Natural killer cell (primary cell): Measurements from ENCODE around the gene RFX2. TPM values are rescaled to one million over a fixed set of nuclear protein-coding genes. Genes with fewer than 3 reads are reported as not detected.

ENCODE experiments used
- ATAC-seq, 3 donors: fragments of 150-1000 bp in 2 of 3; fragments of 200-7000 bp in 1 of 3; cut with Tn5 transposase; 1 replicate in 1 of 3; 2 replicates in 2 of 3; pipeline ENCODE4 v1.10.0; 2021; ENCODE audit warnings: mild to moderate bottlenecking in 2 of 3, moderate library complexity in 2 of 3
- DNase-seq, 2 donors: peaks; one replicate each; pipeline versions ENCODE4 v3.0.0 to v3.0.0-alpha.2; 2013 to 2021; ENCODE audit warnings: mixed read lengths in 1 of 2
- H3K27ac ChIP-seq: one replicate; pipeline ENCODE4 v1.5.1; 2013; ENCODE audit warnings: mild to moderate bottlenecking, low read length
- H3K27me3 ChIP-seq: one replicate; pipeline ENCODE4 v1.6.1; 2013; ENCODE audit warnings: low read length; ENCODE audit not compliant: control insufficient read depth, insufficient read depth
- H3K36me3 ChIP-seq: one replicate; pipeline ENCODE4 v1.6.1; 2013; ENCODE audit warnings: low read length; ENCODE audit not compliant: control insufficient read depth, insufficient read depth
- H3K4me1 ChIP-seq: one replicate; pipeline ENCODE4 v1.6.1; 2013; ENCODE audit warnings: low read length; ENCODE audit not compliant: control insufficient read depth, insufficient read depth
- H3K4me3 ChIP-seq: one replicate; pipeline ENCODE4 v1.5.1; 2013; ENCODE audit warnings: low read length
- H3K9me3 ChIP-seq: one replicate; pipeline ENCODE4 v1.6.1; 2013; ENCODE audit warnings: low read length; ENCODE audit not compliant: control insufficient read depth, insufficient read depth
- H3K27ac Mint-ChIP-seq, 2 donors: one replicate each; pipeline ENCODE4 v1.8.0; 2022; ENCODE audit warnings: mild to moderate bottlenecking in 2 of 2, mixed read lengths in 2 of 2, moderate library complexity in 1 of 2
- H3K27me3 Mint-ChIP-seq, 2 donors: one replicate each; pipeline ENCODE4 v1.8.0; 2022; ENCODE audit warnings: low read depth in 2 of 2, mixed read lengths in 2 of 2
- H3K36me3 Mint-ChIP-seq: one replicate; pipeline ENCODE4 v1.8.0; 2022; ENCODE audit warnings: mixed read lengths
- H3K4me1 Mint-ChIP-seq, 2 donors: one replicate each; pipeline ENCODE4 v1.8.0; 2022; ENCODE audit warnings: mixed read lengths in 2 of 2
- H3K4me3 Mint-ChIP-seq: one replicate; pipeline ENCODE4 v1.8.0; 2022; ENCODE audit warnings: mild to moderate bottlenecking, moderate library complexity, mixed read lengths
- H3K9me3 Mint-ChIP-seq, 2 donors: one replicate each; pipeline ENCODE4 v1.8.0; 2022; ENCODE audit warnings: mixed read lengths in 2 of 2
- CTCF ChIP-seq: fragments of 200-600 bp; IDR thresholded peaks from one replicate; pipeline ENCODE4 v1.8.0; 2022; ENCODE audit warnings: antibody characterized with exemption
- WGBS: methylation state at CpG from one replicate; pipeline ENCODE4 v1.1.7; 2013; ENCODE audit warnings: missing lambda C conversion rate; ENCODE audit not compliant: insufficient coverage; 5-methylcytosine and 5-hydroxymethylcytosine counted together
- intact Hi-C: fragments of 100-400 bp; cut with micrococcal nuclease; formaldehyde crosslinking; loops from one replicate; pipeline ENCODE4 v1.14.2; 2022
- total RNA-seq, 4 donors: library from RNA; stranded (reverse); fragments of 120-200 nt in 1 of 4; gene quantifications; one replicate each; pipeline versions ENCODE4 v1.2.3 to v1.2.4, GENCODE V29; 2013 to 2022

RFX2 gene
- total RNA-seq, 3 donors from 2014 or later (not counting 1 experiment from before 2014, with no cell fraction given) = 2.4 to 4.6 (median 4.1) TPM

GRCh38 chr19:5992756-5993155, 117.5 kb downstream of the RFX2 start:
- H3K9me3 ChIP-seq = no peaks in the 10 kb centered on the region
- Mint-ChIP-seq H3K9me3 (no peaks in the 10 kb centered on the region), H3K4me1 (peaks cover 1% of the 10 kb centered on the region in 2 donors), H3K36me3 (no peaks in the 10 kb centered on the region), H3K27ac (no peak overlapping the region), H3K4me3 (no peak overlapping the region), H3K27me3 (peaks cover 0 to 7% of the 10 kb centered on the region in 2 donors)
- no peak overlapping the region for H3K27ac ChIP-seq
- intact Hi-C loops = no loop called here
- no peak for ATAC-seq
- H3K4me3 ChIP-seq = no peak overlapping the region
- H3K27me3 ChIP-seq = no peaks in the 10 kb centered on the region
- no peak for TF ChIP-seq CTCF
- no peaks in the 10 kb centered on the region for H3K36me3 ChIP-seq
- DNase-seq = no peak
- H3K4me1 ChIP-seq = peaks cover 1% of the 10 kb centered on the region
- WGBS = 77% methylated on average over 11 of the region's 11 CpGs

GRCh38 chr19:5991244-5991838, 119.0 kb downstream of the RFX2 start:
- Histone ChIP-seq H3K9me3 (no peaks in the 10 kb centered on the region), H3K27me3 (no peaks in the 10 kb centered on the region), H3K27ac (no peak overlapping the region), H3K36me3 (no peaks in the 10 kb centered on the region), H3K4me3 (no peak overlapping the region), H3K4me1 (peaks cover 6% of the 10 kb centered on the region)
- Mint-ChIP-seq H3K9me3 (no peaks in the 10 kb centered on the region), H3K4me3 (no peak overlapping the region), H3K4me1 (peaks cover 9 to 10% of the 10 kb centered on the region in 2 donors), H3K36me3 (no peaks in the 10 kb centered on the region), H3K27me3 (peaks cover 0 to 7% of the 10 kb centered on the region in 2 donors), H3K27ac (no peak overlapping the region)
- no peak for TF ChIP-seq CTCF
- WGBS = 92% methylated on average over 8 of the region's 8 CpGs
- DNase-seq (no peak), ATAC-seq (no peak)
- intact Hi-C loops = no loop called here

GRCh38 chr19:5990289-5990797, 120.0 kb downstream of the RFX2 start:
- peaks cover 6% of the 10 kb centered on the region for H3K4me1 ChIP-seq
- no peak for DNase-seq
- no peak overlapping the region for H3K4me3 ChIP-seq
- H3K27ac ChIP-seq = no peak overlapping the region
- no peaks in the 10 kb centered on the region for H3K36me3 ChIP-seq
- 72% methylated on average over 17 of the region's 17 CpGs for WGBS
- intact Hi-C loops = no loop called here
- no peaks in the 10 kb centered on the region for H3K27me3 ChIP-seq
- Mint-ChIP-seq H3K27me3 (peaks cover 0 to 7% of the 10 kb centered on the region in 2 donors), H3K36me3 (no peaks in the 10 kb centered on the region), H3K27ac (no peak overlapping the region), H3K9me3 (no peaks in the 10 kb centered on the region), H3K4me1 (peaks cover 9 to 10% of the 10 kb centered on the region in 2 donors), H3K4me3 (no peak overlapping the region)
- TF ChIP-seq CTCF = no peak
- no peak for ATAC-seq
- H3K9me3 ChIP-seq = no peaks in the 10 kb centered on the region
